GM23338 (cell line): Measurements from ENCODE around the gene C1QA. TPM values are rescaled to one million over a fixed set of nuclear protein-coding genes. Genes with fewer than 3 reads are reported as not detected.

Experiments
- EZH2 ChIP-seq: fragments of 200-600 bp; sonication (generic); IDR thresholded peaks from one replicate; pipeline ENCODE4 v1.8.0; 2017; ENCODE audit warnings: antibody characterized with exemption, mild to moderate bottlenecking, low read depth; ENCODE audit not compliant: unreplicated experiment
- EZH2phosphoT487 ChIP-seq: fragments of 200-600 bp; sonication (generic); IDR thresholded peaks from one replicate; pipeline ENCODE4 v1.8.1; 2018; ENCODE audit warnings: antibody characterized with exemption; ENCODE audit not compliant: unreplicated experiment
- JUNB ChIP-seq: IDR thresholded peaks from one replicate; pipeline ENCODE4 v1.6.1; 2016; ENCODE audit warnings: antibody characterized with exemption; ENCODE audit not compliant: unreplicated experiment
- POLR2AphosphoS5 ChIP-seq: IDR thresholded peaks from 2 replicates; pipeline ENCODE4 v1.6.1; 2016; ENCODE audit warnings: antibody characterized with exemption, low read depth
- REST ChIP-seq: IDR thresholded peaks from one replicate; pipeline ENCODE4 v1.6.1; 2018; ENCODE audit warnings: antibody characterized with exemption; ENCODE audit not compliant: unreplicated experiment
- STAT1 ChIP-seq: IDR thresholded peaks from one replicate; pipeline ENCODE4 v1.6.1; 2016; ENCODE audit warnings: antibody characterized with exemption; ENCODE audit not compliant: unreplicated experiment
- ZNF114 ChIP-seq: fragments of 250-450 bp; sonication (Bioruptor Pico); IDR thresholded peaks from 2 replicates; pipeline ENCODE4 v1.5.0; 2020; ENCODE audit warnings: mild to moderate bottlenecking, moderate library complexity
- ZNF331 ChIP-seq: fragments of 250-450 bp; sonication (Bioruptor Pico); IDR thresholded peaks from 2 replicates; pipeline ENCODE4 v1.5.0; 2020; ENCODE audit warnings: low read depth, mild to moderate bottlenecking, moderate library complexity
- ZNF462 ChIP-seq: fragments of 250-450 bp; sonication (Bioruptor Pico); IDR thresholded peaks from 2 replicates; pipeline ENCODE4 v1.5.0; 2020; ENCODE audit warnings: mild to moderate bottlenecking, moderate library complexity
- polyA plus RNA-seq: library from polyadenylated mRNA; unstranded; fragments of >200 nt; fragmentation: Nextera tagmentation; extraction: Ambion mirVana; gene quantifications from 2 replicates; pipeline ENCODE4 v1.2.1, GENCODE V29; 2016
- total RNA-seq: library from RNA; depleted of rRNA; stranded (reverse); fragments of >200 nt; shearing (Covaris generic); gene quantifications from 2 replicates; pipeline ENCODE4 v1.2.3, GENCODE V29; 2014

C1QA gene
- total and polyA plus RNA-seq, 2 experiments from 2014 or later = not detected

- TF ChIP-seq ZNF462 (CRISPR knock-in tag) (no peak), EZH2phosphoT487 (no peak), ZNF331 (CRISPR knock-in tag) (no peak), STAT1 (no peak), EZH2 (no peak), JUNB (no peak), POLR2AphosphoS5 (no peak), REST (no peak), ZNF114 (no peak)
Measured at GRCh38 chr1:22650089-22650693, 13.8 kb downstream of the C1QA start (continued).
